IPS DF 6.9 (cell line): ENCODE results near the gene TCF25.
"Not testable (repeated sequence)": the region's sequence is repeated elsewhere in the genome, so short reads cannot be mapped to it uniquely, and the experiment has no call there.

Source experiments
- DNase-seq: peaks from one replicate; pipeline ENCODE4 v3.0.0-alpha.2; 2013; ENCODE audit warnings: low read depth, low spot score
- H3K27ac ChIP-seq: one replicate; pipeline ENCODE4 v1.5.1; 2013; ENCODE audit warnings: low read length, control low read depth
- H3K27me3 ChIP-seq: 2 replicates; pipeline ENCODE4 v1.6.1; 2013; ENCODE audit warnings: mild to moderate bottlenecking, low read length; ENCODE audit not compliant: control insufficient read depth, insufficient read depth
- H3K36me3 ChIP-seq: 2 replicates; pipeline ENCODE4 v1.6.1; 2013; ENCODE audit warnings: low read length; ENCODE audit not compliant: control insufficient read depth, insufficient read depth
- H3K4me1 ChIP-seq: 2 replicates; pipeline ENCODE4 v1.6.1; 2013; ENCODE audit warnings: low read length; ENCODE audit not compliant: control insufficient read depth, insufficient read depth
- H3K4me3 ChIP-seq: 2 replicates; pipeline ENCODE4 v1.5.1; 2013; ENCODE audit warnings: mild to moderate bottlenecking, low read length
- H3K9me3 ChIP-seq: 2 replicates; pipeline ENCODE4 v1.6.1; 2013; ENCODE audit warnings: low read length, inconsistent platforms; ENCODE audit not compliant: control insufficient read depth, insufficient read depth
- WGBS: extraction: QIAGEN DNeasy Blood & Tissue Kit; methylation state at CpG from one replicate; pipeline ENCODE4 v1.1.7; 2013; ENCODE audit warnings: mixed read lengths, missing lambda C conversion rate; ENCODE audit not compliant: insufficient read length, insufficient coverage; 5-methylcytosine and 5-hydroxymethylcytosine counted together

Gene TCF25

GRCh38 chr16:89914642-89915285 is 41.4 kb downstream of the TCF25 start:
- not testable (repeated sequence) for H3K27ac ChIP-seq, H3K4me3 ChIP-seq
- WGBS = no CpG with 5 or more reads among the region's 11 CpGs

GRCh38 chr16:89915303-89916232 is 42.2 kb downstream of the TCF25 start:
- no peak overlapping the region for H3K27ac ChIP-seq
- H3K27me3 ChIP-seq = no peaks in the 10 kb centered on the region
- no peak overlapping the region for H3K4me3 ChIP-seq
- no CpG with 5 or more reads among the region's 40 CpGs for WGBS
- no peaks in the 10 kb centered on the region for H3K9me3 ChIP-seq
- peaks cover 5% of the 10 kb centered on the region for H3K4me1 ChIP-seq
- peaks cover 6% of the 10 kb centered on the region for H3K36me3 ChIP-seq
- no peak for DNase-seq

More at GRCh38 chr16:89914642-89915285, 41.4 kb downstream of the TCF25 start:
- not testable (repeated sequence) for H3K27me3 ChIP-seq, DNase-seq, H3K36me3 ChIP-seq, H3K9me3 ChIP-seq, H3K4me1 ChIP-seq

- no CpG with 5 or more reads among the region's 39 CpGs for WGBS
- Histone ChIP-seq H3K9me3 (no peaks in the 10 kb centered on the region), H3K36me3 (no peaks in the 10 kb centered on the region; the same call in 1 of the 2 replicates), H3K27ac (no peak overlapping the region), H3K27me3 (no peaks in the 10 kb centered on the region), H3K4me1 (peaks cover 14% of the 10 kb centered on the region), H3K4me3 (peak overlapping the region; percentile 37)
- no peak for DNase-seq
Measured at GRCh38 chr16:89917773-89918452, 44.5 kb downstream of the TCF25 start.

GRCh38 chr16:89918453-89919347 is 45.3 kb downstream of the TCF25 start, which contains the start of gene MC1R:
Gene MC1R, plus strand, starts transcription at chr16:89918862. Its CDS starts 397 bp downstream, at chr16:89919259.
- DNase-seq = no peak
- Histone ChIP-seq H3K9me3 (no peaks in the 10 kb centered on the region), H3K27ac (no peak within 1 kb of the TSS), H3K36me3 (no peaks in the 10 kb centered on the region; the same call in 1 of the 2 replicates), H3K4me3 (peak within 1 kb of the TSS; percentile 37), H3K4me1 (peaks cover 14% of the 10 kb centered on the region), H3K27me3 (no peaks in the 10 kb centered on the region)
- no CpG with 5 or more reads among the region's 23 CpGs for WGBS

- Histone ChIP-seq H3K27ac (no peak overlapping the region), H3K4me1 (peaks cover 14% of the 10 kb centered on the region), H3K36me3 (no peaks in the 10 kb centered on the region; the same call in 1 of the 2 replicates), H3K4me3 (no peak overlapping the region), H3K9me3 (no peaks in the 10 kb centered on the region), H3K27me3 (no peaks in the 10 kb centered on the region)
- no peak for DNase-seq
- no CpG with 5 or more reads among the region's 52 CpGs for WGBS
Measured at GRCh38 chr16:89919535-89920406, 46.4 kb downstream of the TCF25 start.

GRCh38 chr16:89920723-89921122 is 47.3 kb downstream of the TCF25 start:
- H3K36me3 ChIP-seq = no peaks in the 10 kb centered on the region; the same call in 1 of the 2 replicates
- H3K4me3 ChIP-seq = no peak overlapping the region
- no peaks in the 10 kb centered on the region for H3K27me3 ChIP-seq
- no CpG with 5 or more reads among the region's 6 CpGs for WGBS
- no peak overlapping the region for H3K27ac ChIP-seq
- H3K4me1 ChIP-seq = peaks cover 14% of the 10 kb centered on the region
- no peak for DNase-seq
- H3K9me3 ChIP-seq = no peaks in the 10 kb centered on the region

GRCh38 chr16:89921131-89921701 is 47.8 kb downstream of the TCF25 start:
- no CpG with 5 or more reads among the region's 14 CpGs for WGBS
- Histone ChIP-seq H3K36me3 (no peaks in the 10 kb centered on the region; the same call in 1 of the 2 replicates), H3K4me3 (0 out of 2 replicates have a peak overlapping the region, but pooled peaks have one; percentile 2), H3K9me3 (no peaks in the 10 kb centered on the region), H3K4me1 (peaks cover 14% of the 10 kb centered on the region), H3K27ac (no peak overlapping the region), H3K27me3 (no peaks in the 10 kb centered on the region)
- DNase-seq = no peak

GRCh38 chr16:89921702-89922476 is 48.5 kb downstream of the TCF25 start:
- Histone ChIP-seq H3K36me3 (no peaks in the 10 kb centered on the region; the same call in 1 of the 2 replicates), H3K9me3 (no peaks in the 10 kb centered on the region), H3K27me3 (no peaks in the 10 kb centered on the region), H3K27ac (no peak overlapping the region), H3K4me1 (peaks cover 14% of the 10 kb centered on the region), H3K4me3 (peak overlapping the region; percentile 39; the same call in 1 of the 2 replicates)
- WGBS = no CpG with 5 or more reads among the region's 22 CpGs
- DNase-seq = no peak
